ENCODE data around the gene RSPH9. TPM values are rescaled to one million over a fixed set of nuclear protein-coding genes. Genes with fewer than 3 reads are reported as not detected.

RSPH9 gene
- total and polyA plus RNA-seq, 2 donors (not counting 3 experiments of a cell fraction or from before 2014, with no cell fraction given), result 0.18 to 0.27 TPM

- Histone ChIP-seq H3K4me2 (ENCODE audit: insufficient read depth, low read length) (no peak overlapping the region), H3K36me3 (ENCODE audit: control insufficient read depth in 2 of 2, extremely low read depth in 1 of 2, insufficient read depth in 2 of 2, low read length in 2 of 2) (peaks cover 7 to 18% of the 10 kb centered on the region in 2 experiments), H3K79me2 (ENCODE audit: control insufficient read depth, insufficient read depth, low read length) (no peaks in the 10 kb centered on the region), H3K27me3 (ENCODE audit: control insufficient read depth in 2 of 2, insufficient read depth in 2 of 2, low read length in 2 of 2) (no peaks in the 10 kb centered on the region), H3K4me3 (replicated peaks in 1 of 3; ENCODE audit: insufficient read depth in 1 of 3, low read depth in 1 of 3, low read length in 3 of 3) (no peak overlapping the region), H3K9me3 (replicated peaks; ENCODE audit: control insufficient read depth, insufficient read depth, low read length) (no peaks in the 10 kb centered on the region), H3K4me1 (ENCODE audit: control insufficient read depth, extremely low read depth, insufficient read depth, low read length) (peaks cover 2% of the 10 kb centered on the region), H2AFZ (ENCODE audit: low read depth, low read length) (no peak overlapping the region), H3K9me1 (replicated peaks; ENCODE audit: control insufficient read depth, extremely low read depth, insufficient read depth, low read length) (no peaks in the 10 kb centered on the region), H3K9ac (replicated peaks; ENCODE audit: extremely low read depth, insufficient read depth, low read length) (no peak overlapping the region), H3K27ac (ENCODE audit: insufficient read depth, low read depth, low read length) (no peak overlapping the region), H4K20me1 (replicated peaks; ENCODE audit: control insufficient read depth, extremely low read depth, insufficient read depth, low read length) (no peaks in the 10 kb centered on the region)
- FAIRE-seq, result no peak
- no peak for DNase-seq (ENCODE audit: low read depth, low spot score)
- dilution Hi-C loops (cut with MboI; ENCODE audit: extremely low pct_ligation_motif_present, low sequenced_read_pairs), result no loop called here
- POLR2A ChIA-PET, result no interaction called here
- no TSS peak for BruUV-seq (replicated peaks)
- TF ChIP-seq POLR2A (IDR thresholded peaks at IDR 0.05; ENCODE audit: low read depth, low read length) (no peak), MAX (IDR thresholded peaks at IDR 0.05; ENCODE audit: insufficient read depth, insufficient read length) (no peak), GATA2 (IDR thresholded peaks at IDR 0.05; ENCODE audit: insufficient read depth, insufficient read length, low read depth, low read length) (no peak), MYC (IDR thresholded peaks at IDR 0.05; ENCODE audit: low read depth, low read length) (no peak), EZH2 (IDR thresholded peaks at IDR 0.05; ENCODE audit: borderline replicate concordance, low read depth, low read length, severe bottlenecking) (no peak), CTCF (IDR thresholded peaks at IDR 0.05; ENCODE audit: extremely low read depth in 1 of 2, insufficient read depth in 1 of 2, low read depth in 1 of 2, low read length in 2 of 2) (no peak), JUN (IDR thresholded peaks at IDR 0.05; ENCODE audit: borderline replicate concordance, insufficient read depth, insufficient read length, low read depth) (no peak), FOS (IDR thresholded peaks at IDR 0.05; ENCODE audit: borderline replicate concordance, insufficient read depth, low read length) (no peak), POLR2AphosphoS5 (IDR thresholded peaks at IDR 0.05; ENCODE audit: insufficient read depth, low read depth, low read length) (no peak)
- intact Hi-C loops (cut with micrococcal nuclease), result loop anchor here (1.0 to 5.0 kb wide), 4 partner anchors 20 to 470 kb away; partner anchors contain the start of genes GTPBP2 and VEGFA
- CTCF ChIA-PET, result interaction anchor here (0.7 to 3.8 kb wide), 12 partner anchors 9 to 470 kb away, joined by 3 to 31 read pairs (median 5); partner anchors contain the start of genes GTPBP2 and MAD2L1BP
Measured at GRCh38 chr6:43608807-43609206, 36.0 kb upstream of the RSPH9 start.

All from endothelial cell of umbilical vein (primary cell).